OCI-M1 (cell line): ENCODE measurements around the gene OR52E4.

ENCODE experiments used
- DNase-seq: peaks from one replicate; lab custom pipeline; 2025; lab: John Stamatoyannopoulos, UW

Gene OR52E4

GRCh38 chr11:5929571-5930368, 49.3 kb downstream of the OR52E4 start:
- DNase-seq = no peak

DNA sequence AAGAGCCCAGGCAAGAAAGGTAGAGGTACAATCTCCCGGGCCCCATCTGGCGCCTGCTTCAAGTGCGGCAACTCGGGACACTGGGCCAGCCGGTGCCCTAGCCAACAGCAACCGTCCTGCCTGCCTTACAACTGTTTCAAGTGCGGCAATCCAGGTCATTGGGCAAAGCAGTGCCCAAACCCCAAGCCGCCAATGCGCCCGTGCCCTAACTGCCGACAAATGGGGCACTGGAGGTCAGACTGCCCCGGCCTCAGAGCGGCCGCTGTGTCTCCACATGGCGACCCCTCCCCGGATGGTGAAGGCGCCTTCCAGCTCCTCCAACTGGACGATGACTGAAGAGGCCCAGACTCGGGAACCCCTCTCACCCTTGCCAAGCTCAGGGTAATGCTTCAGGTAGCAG, 50.2 kb downstream of the OR52E4 start:
- no peak for DNase-seq

DNA sequence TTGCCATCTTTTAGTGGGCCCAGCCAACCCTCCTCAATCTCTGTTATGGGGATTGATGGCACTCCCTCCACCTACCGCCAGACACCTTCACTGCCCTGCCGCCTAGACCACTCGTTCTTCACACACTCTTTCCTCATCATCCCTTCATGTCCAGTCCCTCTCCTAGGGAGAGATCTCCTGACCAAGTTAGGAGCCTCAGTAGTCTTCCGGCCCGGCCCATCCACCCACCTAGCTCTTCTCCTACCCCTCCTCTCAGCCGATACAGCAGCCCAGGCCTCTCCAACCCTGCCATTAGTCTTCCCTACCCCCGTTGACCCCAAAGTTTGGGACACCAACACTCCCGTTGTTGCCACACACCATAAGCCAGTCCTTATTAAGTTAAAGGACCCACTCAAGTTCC, 50.6 kb downstream of the OR52E4 start:
- no peak for DNase-seq

- no peak for DNase-seq
These were observed 52.2 kb downstream of the OR52E4 start for GRCh38 chr11:5932671-5933070.

GRCh38 chr11:5933116-5933515, 52.7 kb downstream of the OR52E4 start:
- no peak for DNase-seq
